ENCODE measurements around the gene SPDYA.
"Not testable (repeated sequence)": the region's sequence is repeated elsewhere in the genome, so short reads cannot be mapped to it uniquely, and the experiment has no call there.

Gene SPDYA

DNA sequence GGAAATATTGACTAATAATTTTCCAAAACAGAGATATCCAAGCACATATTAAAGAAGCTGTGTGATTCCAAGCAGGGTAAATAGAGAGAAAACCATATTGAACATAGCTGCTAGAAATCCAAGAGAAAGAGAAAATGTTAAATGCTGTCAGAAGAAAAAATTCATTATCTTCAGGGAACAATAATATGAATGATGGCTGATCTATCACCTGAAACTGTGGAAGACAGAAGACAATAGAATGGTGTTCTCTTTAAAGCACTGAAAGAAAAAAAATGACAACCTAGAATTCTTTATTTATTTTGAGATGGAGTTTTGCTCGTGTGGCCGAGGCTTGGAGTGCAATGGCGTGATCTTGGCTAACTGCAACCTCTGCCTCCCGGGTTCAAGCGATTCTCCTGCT is 41.7 kb upstream of the SPDYA start:
- TF ChIP-seq CTCF (conservative IDR thresholded peaks at IDR 0.05; ENCODE audit: control insufficient read depth, insufficient read depth, low read depth, low read length), result no peak
- H3K4me3 ChIP-seq (ENCODE audit: control insufficient read depth, low read depth, low read length), result no peak overlapping the region
- no peak for DNase-seq (ENCODE audit: low read depth)

- TF ChIP-seq CTCF (conservative IDR thresholded peaks at IDR 0.05; ENCODE audit: control insufficient read depth, insufficient read depth, low read depth, low read length), result no peak
Observed at GRCh38 chr2:28772351-28772750, 38.3 kb upstream of the SPDYA start.

GRCh38 chr2:28776471-28776870 is 34.2 kb upstream of the SPDYA start:
- H3K4me3 ChIP-seq (ENCODE audit: control insufficient read depth, low read depth, low read length), result no peak overlapping the region
- no peak for DNase-seq (ENCODE audit: low read depth)
- TF ChIP-seq CTCF (conservative IDR thresholded peaks at IDR 0.05; ENCODE audit: control insufficient read depth, insufficient read depth, low read depth, low read length), result no peak

More at GRCh38 chr2:28772351-28772750, 38.3 kb upstream of the SPDYA start:
- no peak for DNase-seq (ENCODE audit: low read depth)
- no peak overlapping the region for H3K4me3 ChIP-seq (ENCODE audit: control insufficient read depth, low read depth, low read length)

DNA sequence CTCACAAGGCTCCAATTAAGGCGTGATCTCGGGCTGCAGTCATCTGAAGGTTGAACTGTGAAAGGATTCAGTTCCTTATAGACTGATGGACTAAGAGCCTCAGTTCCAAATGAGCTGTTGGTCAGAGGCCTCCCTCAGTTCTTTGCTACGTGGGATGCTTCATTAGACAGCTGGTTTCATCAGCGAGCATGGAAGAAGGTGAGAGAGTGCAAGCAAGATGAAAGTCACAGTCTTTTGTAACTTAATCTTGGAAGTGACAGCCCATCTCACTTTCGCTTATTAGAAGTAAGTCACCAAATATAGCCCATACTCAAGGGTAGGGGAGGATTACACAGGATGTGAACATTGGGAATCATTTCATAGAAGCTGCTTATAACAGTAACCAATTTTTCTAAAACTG is 32.2 kb upstream of the SPDYA start:
- DNase-seq (ENCODE audit: low read depth), result no peak
- TF ChIP-seq CTCF (conservative IDR thresholded peaks at IDR 0.05; ENCODE audit: control insufficient read depth, insufficient read depth, low read depth, low read length), result no peak

GRCh38 chr2:28779001-28779400 is 31.6 kb upstream of the SPDYA start:
- no peak for TF ChIP-seq CTCF (conservative IDR thresholded peaks at IDR 0.05; ENCODE audit: control insufficient read depth, insufficient read depth, low read depth, low read length)
- H3K4me3 ChIP-seq (ENCODE audit: control insufficient read depth, low read depth, low read length), result no peak overlapping the region
- no peak for DNase-seq (ENCODE audit: low read depth)

More for the DNA sequence above, 32.2 kb upstream of the SPDYA start:
- no peak overlapping the region for H3K4me3 ChIP-seq (ENCODE audit: control insufficient read depth, low read depth, low read length)

- DNase-seq (ENCODE audit: low read depth), result no peak
- no peak overlapping the region for H3K4me3 ChIP-seq (ENCODE audit: control insufficient read depth, low read depth, low read length)
- TF ChIP-seq CTCF (conservative IDR thresholded peaks at IDR 0.05; ENCODE audit: control insufficient read depth, insufficient read depth, low read depth, low read length), result no peak
Observed at GRCh38 chr2:28780496-28780895, 30.1 kb upstream of the SPDYA start.

DNA sequence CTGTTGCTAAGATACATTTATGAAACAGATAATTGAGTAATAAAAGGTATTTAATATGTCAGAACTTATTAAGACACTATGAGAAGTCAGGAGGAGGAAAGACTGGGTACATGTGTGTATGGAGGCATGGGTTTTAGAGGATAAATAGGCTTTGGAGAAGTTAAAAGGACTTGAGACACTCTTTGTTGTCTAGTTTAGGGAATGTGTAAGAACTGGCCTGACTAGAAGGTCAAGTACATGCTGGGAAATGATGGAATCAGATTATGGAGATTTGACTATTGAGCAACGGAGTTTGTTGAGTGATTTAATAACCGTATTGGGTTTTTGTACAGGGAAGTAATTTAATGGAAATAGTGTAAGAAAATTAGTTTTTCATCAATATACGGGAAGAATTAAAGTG is 28.2 kb upstream of the SPDYA start:
- DNase-seq (ENCODE audit: low read depth), result no peak
- no peak overlapping the region for H3K4me3 ChIP-seq (ENCODE audit: control insufficient read depth, low read depth, low read length)
- TF ChIP-seq CTCF (conservative IDR thresholded peaks at IDR 0.05; ENCODE audit: control insufficient read depth, insufficient read depth, low read depth, low read length), result no peak

GRCh38 chr2:28784570-28784969 is 26.1 kb upstream of the SPDYA start:
- H3K4me3 ChIP-seq (ENCODE audit: control insufficient read depth, low read depth, low read length); DNase-seq (ENCODE audit: low read depth): not testable (repeated sequence)
